Calu3 (cell line): ENCODE data around the gene KIF17. TPM values are rescaled to one million over a fixed set of nuclear protein-coding genes. Genes with fewer than 3 reads are reported as not detected.

Source experiments
- BruUV-seq: library from RNA; stranded (reverse); fragments of 400-500 nt; replicated peaks from 2 replicates; lab custom pipeline; 2021; lab: Mats Ljungman, UMichigan
- CTCF ChIA-PET: fragments of 300-600 bp; sonication (Branson Sonifier 250); formaldehyde crosslinking; loops from one replicate; lab custom pipeline; 2022; ENCODE audit warnings: antibody characterized with exemption; lab: Charles Lee
- DNase-seq: peaks from one replicate; pipeline ENCODE4 v3.0.0; 2022
- H3K27ac Mint-ChIP-seq: one replicate; pipeline ENCODE4 v1.8.0; 2022; ENCODE audit warnings: mixed read lengths; ENCODE audit not compliant: unreplicated experiment
- H3K27me3 Mint-ChIP-seq: one replicate; pipeline ENCODE4 v1.8.0; 2022; ENCODE audit warnings: mixed read lengths; ENCODE audit not compliant: unreplicated experiment
- H3K36me3 Mint-ChIP-seq: one replicate; pipeline ENCODE4 v1.8.0; 2022; ENCODE audit warnings: mild to moderate bottlenecking, moderate library complexity, mixed read lengths; ENCODE audit not compliant: insufficient read depth, unreplicated experiment
- H3K4me1 Mint-ChIP-seq: one replicate; pipeline ENCODE4 v1.8.0; 2022; ENCODE audit warnings: mild to moderate bottlenecking, low read depth, mixed read lengths; ENCODE audit not compliant: unreplicated experiment
- H3K4me3 Mint-ChIP-seq: one replicate; pipeline ENCODE4 v1.8.0; 2022; ENCODE audit warnings: mild to moderate bottlenecking, low read depth, moderate library complexity, mixed read lengths; ENCODE audit not compliant: unreplicated experiment
- H3K9me3 Mint-ChIP-seq: one replicate; pipeline ENCODE4 v1.8.0; 2022; ENCODE audit warnings: low read depth, mixed read lengths; ENCODE audit not compliant: unreplicated experiment
- CTCF ChIP-seq: fragments of 200-600 bp; IDR thresholded peaks from one replicate; pipeline ENCODE4 v1.8.0; 2022; ENCODE audit warnings: antibody characterized with exemption; ENCODE audit not compliant: unreplicated experiment
- intact Hi-C: fragments of 100-400 bp; cut with micrococcal nuclease; formaldehyde crosslinking; loops from one replicate; pipeline ENCODE4 v1.10.0; 2022; ENCODE audit not compliant: unreplicated experiment
- total RNA-seq: library from RNA; stranded (reverse); gene quantifications from 2 replicates; pipeline ENCODE4 v1.2.3, GENCODE V29; 2022

Gene KIF17
- total RNA-seq, 1 experiment from 2014 or later, result not detected

- H3K27me3 Mint-ChIP-seq, result peaks cover 25% of the 10 kb centered on the region
- intact Hi-C loops, result no loop called here
- DNase-seq, result no peak
- peaks cover 10% of the 10 kb centered on the region for H3K4me1 Mint-ChIP-seq
- no peak overlapping the region for H3K4me3 Mint-ChIP-seq
- TF ChIP-seq CTCF, result no peak
- no peak overlapping the region for H3K27ac Mint-ChIP-seq
- no peaks in the 10 kb centered on the region for H3K9me3 Mint-ChIP-seq
- peaks cover 17% of the 10 kb centered on the region for H3K36me3 Mint-ChIP-seq
- BruUV-seq, result no TSS peak
- CTCF ChIA-PET, result no interaction called here
Observed at GRCh38 chr1:20715406-20715805, 2.4 kb downstream of the KIF17 start.

- no peaks in the 10 kb centered on the region for H3K9me3 Mint-ChIP-seq
- no TSS peak for BruUV-seq
- H3K4me1 Mint-ChIP-seq, result peaks cover 10% of the 10 kb centered on the region
- DNase-seq, result no peak
- H3K36me3 Mint-ChIP-seq, result peaks cover 11% of the 10 kb centered on the region
- peaks cover 15% of the 10 kb centered on the region for H3K27me3 Mint-ChIP-seq
- CTCF ChIA-PET, result no interaction called here
- H3K4me3 Mint-ChIP-seq, result no peak overlapping the region
- TF ChIP-seq CTCF, result no peak
- intact Hi-C loops, result no loop called here
- H3K27ac Mint-ChIP-seq, result no peak overlapping the region
Observed at GRCh38 chr1:20713440-20713839, 4.4 kb downstream of the KIF17 start.

- no peak for DNase-seq
- peaks cover 11% of the 10 kb centered on the region for H3K36me3 Mint-ChIP-seq
- CTCF ChIA-PET, result no interaction called here
- intact Hi-C loops, result no loop called here
- no TSS peak for BruUV-seq
- H3K4me3 Mint-ChIP-seq, result no peak overlapping the region
- no peak for TF ChIP-seq CTCF
- H3K27ac Mint-ChIP-seq, result no peak overlapping the region
- no peaks in the 10 kb centered on the region for H3K9me3 Mint-ChIP-seq
- peaks cover 13% of the 10 kb centered on the region for H3K27me3 Mint-ChIP-seq
- H3K4me1 Mint-ChIP-seq, result peaks cover 10% of the 10 kb centered on the region
Observed at GRCh38 chr1:20712215-20712577, 5.6 kb downstream of the KIF17 start.

GRCh38 chr1:20711285-20712214 lies 6.3 kb downstream of the KIF17 start:
- Mint-ChIP-seq H3K4me1 (peaks cover 7% of the 10 kb centered on the region), H3K36me3 (peaks cover 6% of the 10 kb centered on the region), H3K4me3 (no peak overlapping the region), H3K27ac (no peak overlapping the region), H3K9me3 (no peaks in the 10 kb centered on the region), H3K27me3 (peaks cover 9% of the 10 kb centered on the region)
- no TSS peak for BruUV-seq
- TF ChIP-seq CTCF, result no peak
- no peak for DNase-seq
- intact Hi-C loops, result no loop called here
- CTCF ChIA-PET, result interaction anchor here (1.4 kb wide), 1 partner anchor 15 kb away, joined by 4 read pairs; no protein-coding TSS in a partner anchor
